ENCODE data around the gene TNS1. TPM values are rescaled to one million over a fixed set of nuclear protein-coding genes. Genes with fewer than 3 reads are reported as not detected.

TNS1 gene
- total RNA-seq, 1 experiment from 2014 or later = 3.4 TPM

DNA sequence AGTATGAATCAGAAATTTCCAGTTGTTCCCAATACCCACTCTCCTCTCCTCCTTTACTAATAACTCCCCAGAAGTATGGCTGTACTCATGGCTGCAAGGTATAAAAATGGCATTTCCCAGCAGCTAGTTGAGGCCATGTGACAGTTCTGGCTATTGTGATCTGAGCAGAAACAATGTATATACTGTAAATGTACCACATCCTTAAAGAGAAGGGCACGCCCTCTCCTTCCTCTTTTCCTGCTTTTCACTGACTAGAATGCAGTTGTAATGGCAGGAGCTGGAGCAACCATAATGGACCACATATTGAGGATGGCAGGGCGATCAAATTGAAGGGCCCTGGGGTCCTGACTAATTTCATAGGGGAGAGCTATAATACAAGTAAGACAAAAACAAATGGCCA lies 211.2 kb downstream of the TNS1 start:
- no peak overlapping the region for H3K27ac ChIP-seq (ENCODE audit: insufficient read length, low read depth, low read length)
- WGBS (ENCODE audit: extremely low coverage, insufficient read length, low lambda C conversion rate) = no CpG with 5 or more reads among the region's 2 CpGs
- H2BK5ac ChIP-seq (ENCODE audit: insufficient read length, low read length) = no peak overlapping the region
- H3K9me3 Mint-ChIP-seq = peaks cover 9 to 11% of the 10 kb centered on the region in 2 experiments
- no peak overlapping the region for H4K5ac ChIP-seq (ENCODE audit: insufficient read length, low read depth, low read length)
- H3K36me3 Mint-ChIP-seq (ENCODE audit: insufficient read depth in 1 of 3, low read depth in 3 of 3) = peaks cover 0 to 8% (median 0%) of the 10 kb centered on the region in 3 experiments; a peak in 3 of 7 replicates
- H3K79me1 ChIP-seq (ENCODE audit: insufficient read depth, low read depth, low read length, poor library complexity, severe bottlenecking) = no peaks in the 10 kb centered on the region
- no peak overlapping the region for H3K18ac ChIP-seq (ENCODE audit: insufficient read length, low read depth, low read length)
- no peak overlapping the region for H2AK5ac ChIP-seq (ENCODE audit: insufficient read length, low read length)
- no peak overlapping the region for H3K14ac ChIP-seq (ENCODE audit: insufficient read depth, low read length)
- no peak overlapping the region for H3K56ac ChIP-seq (ENCODE audit: insufficient read length, low read depth, low read length)
- H3K9me3 ChIP-seq (ENCODE audit: control insufficient read depth, low read depth, low read length) = no peaks in the 10 kb centered on the region
- no peak overlapping the region for H2BK20ac ChIP-seq (ENCODE audit: low read depth, low read length, poor library complexity, severe bottlenecking)
- no peak overlapping the region for H2BK15ac ChIP-seq (ENCODE audit: low read depth, low read length)
- no peak overlapping the region for H3K4me2 ChIP-seq (ENCODE audit: insufficient read depth, insufficient read length, low read length)
- no peak overlapping the region for H3K27ac Mint-ChIP-seq
- no peak overlapping the region for H3T11ph ChIP-seq (ENCODE audit: low read length)
- no peaks in the 10 kb centered on the region for H4K20me1 ChIP-seq (ENCODE audit: control insufficient read depth, insufficient read depth, insufficient read length)
- no peak overlapping the region for H4K8ac ChIP-seq (replicated peaks; ENCODE audit: insufficient read length, low read depth, low read length)
- no peak overlapping the region for H3K4me3 Mint-ChIP-seq
- no peak overlapping the region for H4K91ac ChIP-seq (ENCODE audit: insufficient read length, low read depth, low read length)
- no peak overlapping the region for H2BK12ac ChIP-seq (ENCODE audit: insufficient read length, low read depth, low read length)
- H3K27me3 Mint-ChIP-seq (ENCODE audit: low read depth) = peaks cover 8% of the 10 kb centered on the region
- no peak for DNase-seq
- no peaks in the 10 kb centered on the region for H3K23me2 ChIP-seq (ENCODE audit: insufficient read length, low read depth, low read length, poor library complexity, severe bottlenecking)
- no peaks in the 10 kb centered on the region for H3K4me1 ChIP-seq (ENCODE audit: insufficient read depth, low read length)
- TF ChIP-seq, protein P1, sequence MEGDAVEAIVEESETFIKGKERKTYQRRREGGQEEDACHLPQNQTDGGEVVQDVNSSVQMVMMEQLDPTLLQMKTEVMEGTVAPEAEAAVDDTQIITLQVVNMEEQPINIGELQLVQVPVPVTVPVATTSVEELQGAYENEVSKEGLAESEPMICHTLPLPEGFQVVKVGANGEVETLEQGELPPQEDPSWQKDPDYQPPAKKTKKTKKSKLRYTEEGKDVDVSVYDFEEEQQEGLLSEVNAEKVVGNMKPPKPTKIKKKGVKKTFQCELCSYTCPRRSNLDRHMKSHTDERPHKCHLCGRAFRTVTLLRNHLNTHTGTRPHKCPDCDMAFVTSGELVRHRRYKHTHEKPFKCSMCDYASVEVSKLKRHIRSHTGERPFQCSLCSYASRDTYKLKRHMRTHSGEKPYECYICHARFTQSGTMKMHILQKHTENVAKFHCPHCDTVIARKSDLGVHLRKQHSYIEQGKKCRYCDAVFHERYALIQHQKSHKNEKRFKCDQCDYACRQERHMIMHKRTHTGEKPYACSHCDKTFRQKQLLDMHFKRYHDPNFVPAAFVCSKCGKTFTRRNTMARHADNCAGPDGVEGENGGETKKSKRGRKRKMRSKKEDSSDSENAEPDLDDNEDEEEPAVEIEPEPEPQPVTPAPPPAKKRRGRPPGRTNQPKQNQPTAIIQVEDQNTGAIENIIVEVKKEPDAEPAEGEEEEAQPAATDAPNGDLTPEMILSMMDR (conservative IDR thresholded peaks at IDR 0.05) = no peak
- no peak overlapping the region for H3K9ac ChIP-seq (ENCODE audit: extremely low read depth, insufficient read length, low read length)
- H3K79me2 ChIP-seq (ENCODE audit: insufficient read depth, low read length) = no peaks in the 10 kb centered on the region
- no peaks in the 10 kb centered on the region for H3K27me3 ChIP-seq (ENCODE audit: insufficient read depth, low read length)
- no peak overlapping the region for H2BK120ac ChIP-seq (ENCODE audit: low read depth, low read length, poor library complexity, severe bottlenecking)
- H2AFZ ChIP-seq (ENCODE audit: low read length) = no peak overlapping the region
- H3K4me1 Mint-ChIP-seq = peaks cover 9 to 15% of the 10 kb centered on the region in 2 experiments; a peak in 3 of 4 replicates
- no peak overlapping the region for H3K23ac ChIP-seq (ENCODE audit: insufficient read length, low read depth, low read length)
- no peak overlapping the region for H3K4ac ChIP-seq (ENCODE audit: low read depth, low read length)
